Stimulated activated CD8-positive, alpha-beta memory T cell treated with anti-CD3 and anti-CD28 coated beads, Interleukin-15, amount 100 ng/mL, for 48 hours (primary cell): ENCODE results near the gene BMPER.

ENCODE experiments used
- DNase-seq, 2 donors: peaks; one replicate each; pipeline ENCODE4 v3.0.0-alpha.2; 2020; ENCODE audit warnings: low read depth in 2 of 2

The BMPER gene

DNA sequence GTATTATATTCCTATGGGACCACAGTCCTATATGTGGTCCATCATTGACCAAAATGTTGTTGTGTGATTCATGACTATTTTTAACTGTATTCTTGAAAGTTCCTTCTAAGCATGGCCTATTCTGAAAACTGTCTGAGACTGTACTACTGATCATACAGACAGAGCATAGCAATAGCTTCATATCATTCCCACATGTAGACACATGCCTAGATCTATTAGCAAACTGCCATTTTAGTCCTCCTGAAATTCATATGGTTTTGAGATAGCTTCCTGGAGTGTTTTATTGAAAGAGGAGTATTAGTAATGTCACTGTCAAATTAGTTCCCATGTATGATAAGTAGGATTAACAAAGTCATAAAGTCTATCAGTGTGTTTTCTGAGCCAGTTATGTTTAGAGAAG lies 157.5 kb downstream of the BMPER start:
- no peak for DNase-seq

GRCh38 chr7:34064519-34065158 lies 159.3 kb downstream of the BMPER start:
- no peak for DNase-seq

DNA sequence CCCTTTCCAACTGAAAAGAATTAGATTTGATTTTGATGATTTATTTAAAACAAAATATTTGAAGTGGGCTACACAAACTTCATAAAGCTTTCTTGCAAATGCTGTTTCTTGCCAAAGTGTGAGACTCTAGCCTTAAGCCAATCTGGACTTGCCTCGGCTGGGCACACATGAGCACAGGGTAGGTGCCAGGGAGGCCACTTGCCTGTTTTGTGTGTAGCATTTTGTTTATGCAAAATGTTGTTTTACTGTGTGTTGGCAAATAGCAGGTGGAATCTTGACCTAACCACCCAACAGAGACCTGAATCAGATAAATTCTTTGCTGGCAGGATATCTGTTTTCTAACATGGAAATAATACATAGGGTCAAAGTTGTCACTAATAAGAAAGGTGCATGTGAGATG lies 161.1 kb downstream of the BMPER start:
- no peak for DNase-seq

DNA sequence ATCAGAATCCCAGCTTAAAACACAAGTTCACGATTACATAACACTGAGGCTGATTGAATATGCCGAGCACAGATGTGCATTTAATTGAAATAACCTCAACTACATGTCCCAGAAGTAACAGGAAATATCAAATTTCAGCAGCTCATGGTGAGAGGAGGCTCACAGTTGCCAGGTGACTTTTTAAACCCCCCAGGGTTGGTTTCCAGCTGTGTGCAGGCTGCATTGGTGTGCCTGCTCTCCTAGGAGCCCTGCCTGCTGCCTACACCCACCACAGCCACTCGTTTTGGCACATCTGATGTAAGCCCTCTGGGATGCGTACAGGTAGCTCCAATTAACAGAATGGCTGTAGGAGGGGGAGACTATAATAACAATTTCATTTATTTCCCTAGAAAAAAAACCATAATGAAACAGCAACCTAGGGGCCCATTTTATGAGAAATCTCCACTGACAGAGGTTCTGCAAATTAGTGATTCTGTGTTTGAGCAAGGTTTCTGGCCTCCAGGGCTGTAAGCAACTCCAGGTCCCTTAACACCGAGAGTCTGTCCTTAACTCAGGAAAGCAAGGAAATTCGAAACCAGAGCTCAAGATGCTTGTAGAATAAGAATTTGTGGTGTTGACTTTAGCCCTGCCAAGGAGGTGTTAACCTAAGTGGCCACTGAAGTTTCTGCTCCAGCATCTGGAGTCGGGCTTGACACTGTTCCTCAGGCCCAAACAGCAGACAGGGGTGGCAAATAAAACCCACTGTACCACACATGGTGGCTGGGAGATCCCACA lies 161.9 kb downstream of the BMPER start:
- no peak for DNase-seq

DNA sequence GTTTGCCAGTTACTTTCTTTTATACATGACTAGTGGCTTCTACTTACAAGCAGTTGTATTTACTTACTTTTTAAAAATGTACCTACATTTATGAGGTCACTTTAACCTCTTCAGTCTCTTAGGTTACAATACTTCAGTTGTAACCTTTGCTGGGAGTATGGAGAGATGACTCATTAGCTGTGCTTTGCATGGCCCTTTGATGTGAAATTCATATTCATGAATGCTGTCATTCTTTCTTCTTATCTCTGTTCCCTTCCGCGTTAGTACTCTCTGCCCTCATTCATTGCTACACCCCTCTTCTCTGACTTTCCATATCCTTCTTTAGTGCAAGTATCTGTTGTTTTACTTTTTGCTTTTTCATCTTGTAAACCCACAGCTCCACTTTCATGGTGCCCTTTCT lies 164.3 kb downstream of the BMPER start:
- no peak for DNase-seq

- no peak for DNase-seq
Observed at GRCh38 chr7:34070511-34071323, 165.4 kb downstream of the BMPER start.

GRCh38 chr7:34073676-34074075 lies 168.3 kb downstream of the BMPER start:
- DNase-seq: no peak

DNA sequence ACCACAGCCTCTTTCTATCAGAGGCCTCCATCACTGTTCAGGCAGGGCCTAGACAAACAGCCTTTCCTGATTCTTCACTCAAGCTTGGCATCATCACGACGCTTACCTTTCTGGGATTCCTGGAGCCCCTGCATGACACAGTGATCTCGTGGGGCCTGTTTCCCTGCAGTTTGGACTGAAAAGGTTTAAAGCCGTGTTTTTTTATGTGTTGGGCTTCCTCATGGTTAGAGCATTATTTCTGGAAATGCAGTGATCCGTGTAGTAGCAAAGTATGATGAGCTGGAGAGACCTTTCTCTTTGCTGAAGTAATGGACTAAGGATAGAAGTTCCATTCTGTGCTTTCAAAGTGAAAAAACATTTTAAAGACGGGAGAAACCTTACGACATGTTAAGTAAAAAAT lies 169.1 kb downstream of the BMPER start:
- no peak for DNase-seq

DNA sequence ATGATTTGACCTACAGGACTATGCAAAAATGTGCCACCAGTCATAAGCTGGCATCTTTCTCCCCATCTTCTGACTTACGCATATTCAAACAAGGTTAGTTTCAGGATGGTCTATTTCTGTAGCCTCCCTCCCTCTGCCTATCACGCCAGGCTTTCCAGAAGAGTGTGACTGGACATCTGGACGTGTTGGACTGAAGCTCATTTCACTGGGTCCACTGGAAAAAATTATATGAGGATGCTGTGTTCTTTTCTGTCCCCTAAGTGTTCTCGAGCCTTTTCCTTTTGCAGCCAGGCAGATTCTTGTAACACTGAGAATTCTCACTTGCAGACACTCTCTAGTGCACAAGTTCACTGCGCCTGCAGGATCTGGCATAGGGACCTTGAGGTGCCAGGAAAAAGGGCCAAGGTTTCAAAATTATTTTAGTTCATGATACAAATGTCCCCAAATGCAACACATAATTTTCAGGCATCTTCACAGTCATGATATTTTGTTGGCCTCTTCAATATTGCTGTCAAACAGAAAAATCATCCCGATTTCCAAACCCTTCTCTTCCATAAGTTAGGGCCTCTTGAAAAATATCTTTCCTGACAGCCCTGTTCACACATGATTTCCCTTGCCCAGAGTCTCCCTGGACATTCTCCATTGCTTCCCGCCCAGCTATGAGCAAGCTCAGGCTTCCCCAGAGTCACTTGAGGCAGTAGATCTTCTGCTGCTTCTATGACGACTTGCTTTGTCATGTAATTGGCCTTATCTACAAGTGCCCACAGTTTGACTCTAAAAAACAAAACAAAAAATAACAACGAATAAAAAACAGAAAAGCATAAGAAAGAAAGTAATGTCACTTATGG lies 170.4 kb downstream of the BMPER start:
- DNase-seq: no peak

- DNase-seq: no peak
Observed at GRCh38 chr7:34077168-34077567, 171.8 kb downstream of the BMPER start.

- DNase-seq: no peak
Observed at GRCh38 chr7:34078864-34079263, 173.5 kb downstream of the BMPER start.

DNA sequence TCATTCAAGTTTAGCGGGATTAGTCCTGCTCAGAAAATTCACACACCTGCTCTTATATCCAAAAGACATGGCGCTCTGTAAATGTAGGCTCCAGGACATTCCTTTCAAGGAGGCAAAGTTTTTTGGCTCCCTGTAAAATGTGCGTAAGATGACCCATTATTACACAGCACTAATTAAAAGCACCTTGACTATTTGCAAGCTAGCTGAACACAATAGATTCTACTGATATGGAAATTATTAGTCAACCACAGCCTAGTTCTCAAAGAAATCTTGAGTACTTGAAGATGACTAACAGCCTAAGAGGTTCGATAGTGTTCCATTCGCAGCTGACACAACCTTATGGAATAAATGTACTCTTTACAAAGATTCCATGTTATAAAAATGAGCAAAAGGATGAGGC lies 175.2 kb downstream of the BMPER start:
- DNase-seq: no peak

DNA sequence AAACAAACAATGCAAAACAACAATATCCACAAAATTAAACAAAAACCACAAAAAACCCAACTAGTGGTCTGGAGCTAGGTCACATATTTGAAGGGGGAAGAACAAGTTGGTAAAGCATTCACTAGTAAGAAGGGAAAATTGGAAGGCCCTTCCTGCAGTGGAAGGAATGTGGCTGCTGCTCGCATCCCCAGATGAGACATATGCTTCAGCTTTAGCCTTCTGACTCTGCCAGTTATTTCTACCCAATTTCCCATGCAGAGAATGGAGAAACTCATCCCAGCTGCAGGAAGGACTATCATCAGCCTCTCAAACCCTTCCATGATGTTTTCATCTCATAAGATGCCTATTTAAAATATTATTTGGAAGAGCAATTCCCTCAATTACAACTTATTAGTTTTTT lies 176.6 kb downstream of the BMPER start:
- DNase-seq: no peak

DNA sequence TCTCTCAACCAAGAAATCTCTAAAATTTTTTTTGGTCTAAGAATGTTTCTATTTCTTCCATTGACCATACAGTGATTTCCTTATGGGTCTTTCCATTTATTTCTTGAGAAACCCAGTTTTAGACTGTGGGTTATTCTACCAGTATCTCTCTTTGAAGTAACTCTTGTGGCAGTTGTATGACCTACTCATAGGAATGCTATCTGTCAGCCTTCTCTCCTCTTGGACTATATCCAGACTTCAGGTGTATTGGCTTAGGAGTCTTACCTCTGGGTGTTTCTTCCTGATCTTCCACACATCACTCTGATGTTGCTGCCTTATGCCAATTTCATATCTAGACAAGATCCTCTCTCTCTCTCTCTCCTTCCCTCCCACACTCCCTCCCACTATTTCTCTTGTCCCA lies 178.1 kb downstream of the BMPER start:
- DNase-seq: no peak

DNA sequence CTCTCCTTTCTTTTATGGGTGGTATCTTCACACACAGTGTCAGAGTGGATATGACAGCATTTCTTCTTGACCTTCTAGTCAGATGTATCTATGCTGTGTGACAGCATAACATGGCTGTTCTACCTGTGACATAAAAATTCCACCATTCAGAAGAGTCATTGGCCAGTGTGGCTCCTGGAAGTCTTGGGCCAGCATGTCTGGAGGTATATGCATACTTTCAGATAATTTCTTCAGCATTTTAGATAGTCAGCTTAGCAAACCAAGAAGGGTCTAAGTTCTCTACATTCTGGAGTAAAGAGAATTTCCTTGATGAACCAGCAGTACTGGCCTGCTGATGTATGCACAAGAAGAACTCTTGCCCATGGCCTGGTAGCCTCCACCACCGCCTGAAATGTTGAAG lies 179.3 kb downstream of the BMPER start:
- DNase-seq: no peak

DNA sequence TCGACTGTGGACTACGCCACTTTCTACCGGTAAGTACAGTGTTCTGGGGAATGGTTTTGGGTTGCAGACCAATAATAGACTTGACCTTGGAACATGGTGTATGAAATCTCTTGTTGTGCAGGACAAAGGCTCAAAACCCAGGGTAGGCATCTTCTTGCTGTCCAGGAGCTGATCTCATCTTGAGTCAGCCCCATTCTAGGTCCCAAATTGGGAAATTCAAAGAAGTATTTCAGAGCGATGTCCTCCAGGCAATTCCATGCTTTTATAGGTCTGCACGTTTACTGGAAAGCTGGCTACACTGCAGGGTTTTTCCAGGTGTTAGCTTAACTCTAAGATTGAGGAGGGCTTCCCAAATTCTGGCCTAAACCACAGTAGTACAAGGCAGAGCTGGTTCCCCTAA lies 180.7 kb downstream of the BMPER start:
- DNase-seq: no peak

- no peak for DNase-seq
Observed at GRCh38 chr7:34086981-34087380, 181.6 kb downstream of the BMPER start.

DNA sequence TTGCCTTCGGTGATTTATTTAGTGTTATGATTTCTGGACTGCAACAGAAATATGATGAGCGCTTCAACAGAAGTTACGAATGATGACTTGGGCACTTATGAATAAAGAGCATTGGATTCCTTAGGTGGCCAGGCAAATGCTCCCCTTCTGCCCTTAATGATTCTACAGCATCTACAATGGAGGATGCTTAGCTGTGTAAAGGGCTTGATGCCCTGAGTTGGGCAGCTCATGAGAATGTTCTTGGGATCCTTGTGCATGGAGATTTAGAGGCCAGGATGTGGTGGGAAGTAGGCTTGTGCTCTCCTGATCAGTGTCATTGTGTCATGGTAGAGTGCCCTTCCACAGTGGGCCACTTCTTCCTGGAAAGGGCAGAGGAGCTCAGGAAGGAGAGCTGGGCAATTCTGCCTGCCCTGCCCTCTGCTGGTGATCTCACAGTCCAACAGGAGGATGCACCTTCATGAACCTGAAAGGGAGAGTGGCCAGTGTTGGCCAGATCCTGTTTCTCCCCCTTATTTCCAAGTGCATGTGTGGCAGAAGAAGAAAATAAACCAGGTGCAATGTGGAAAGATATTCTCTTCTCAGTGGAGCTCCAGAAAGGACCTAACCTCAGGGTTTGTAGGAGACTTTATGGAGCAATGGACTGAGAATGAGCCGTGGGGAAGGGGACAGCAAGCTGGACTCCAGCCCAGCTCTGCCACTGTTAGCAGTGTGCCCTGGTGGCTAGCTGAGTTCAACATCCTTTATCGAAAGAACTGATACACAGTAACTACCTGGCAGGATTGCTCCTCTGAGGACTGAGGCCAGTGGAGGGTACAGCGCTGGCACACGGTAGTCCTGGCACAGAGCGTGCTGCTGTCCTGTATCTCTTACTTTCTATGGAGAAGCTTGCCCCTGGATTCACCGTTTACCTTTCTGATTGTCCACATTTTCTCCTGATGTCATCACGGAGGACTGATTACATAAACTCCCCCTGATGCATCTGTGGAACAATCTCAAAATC lies 182.9 kb downstream of the BMPER start:
- DNase-seq: no peak

GRCh38 chr7:34090816-34091215 lies 185.5 kb downstream of the BMPER start:
- no peak for DNase-seq

DNA sequence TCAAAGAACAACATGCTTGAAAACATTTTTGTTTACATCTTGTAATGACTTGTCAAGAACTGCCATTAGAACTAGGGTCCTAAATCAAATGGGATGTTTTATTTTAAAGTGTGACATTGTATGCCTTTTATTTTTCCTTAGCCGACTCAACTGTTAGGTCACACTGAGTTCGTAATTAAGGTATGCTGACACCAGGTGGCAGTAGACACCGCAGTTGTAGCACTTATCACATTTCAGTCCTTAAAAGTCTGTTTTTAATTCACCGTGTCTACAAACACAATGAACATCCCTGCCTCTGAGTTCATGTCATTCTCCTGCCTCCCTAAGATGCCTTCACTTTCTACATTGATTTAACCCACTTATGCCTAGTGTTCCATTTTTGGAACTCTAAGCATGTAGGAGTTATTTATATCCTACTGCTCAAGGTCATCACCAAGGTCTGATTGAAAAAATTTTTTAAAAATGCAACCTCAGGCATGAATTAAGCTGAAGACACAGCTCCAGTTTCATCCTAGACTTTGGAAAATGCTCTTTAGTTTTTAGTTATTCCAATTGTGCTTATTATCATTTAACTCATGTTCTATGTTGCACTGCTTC lies 186.1 kb downstream of the BMPER start:
- no peak for DNase-seq
